GM23338 (cell line): Measurements from ENCODE around the gene THBS1. TPM values are rescaled to one million over a fixed set of nuclear protein-coding genes. Genes with fewer than 3 reads are reported as not detected.

ENCODE experiments used
- ATAC-seq: fragments of 200-7000 bp; cut with Tn5 transposase; 3 replicates; pipeline ENCODE4 v1.9.1; 2020
- DNase-seq: peaks from one replicate; pipeline ENCODE4 v3.0.0-alpha.2; 2015; ENCODE audit warnings: low spot score
- H2AFZ ChIP-seq: fragments of 200-600 bp; sonication (generic); 2 replicates; pipeline ENCODE4 v1.8.0; 2016; ENCODE audit warnings: antibody characterized with exemption, mild to moderate bottlenecking, moderate library complexity
- H3F3A ChIP-seq: fragments of 200-600 bp; sonication (generic); replicated peaks from 2 replicates; pipeline ENCODE4 v1.8.0; 2017; ENCODE audit warnings: antibody characterized with exemption, mixed run types, low read depth
- H3K27ac ChIP-seq: fragments of 200-600 bp; sonication (generic); 2 replicates; pipeline ENCODE4 v1.6.1; 2016; ENCODE audit warnings: low read depth
- H3K27me3 ChIP-seq: fragments of 200-600 bp; sonication (generic); 2 replicates; pipeline ENCODE4 v1.8.0; 2016; ENCODE audit warnings: mild to moderate bottlenecking, mixed run types, moderate library complexity; ENCODE audit not compliant: insufficient read depth
- H3K36me3 ChIP-seq: fragments of 200-600 bp; sonication (generic); 2 replicates; pipeline ENCODE4 v1.8.0; 2016; ENCODE audit warnings: mild to moderate bottlenecking; ENCODE audit not compliant: insufficient read depth
- H3K4me1 ChIP-seq: fragments of 200-600 bp; sonication (generic); 2 replicates; pipeline ENCODE4 v1.8.0; 2016; ENCODE audit warnings: mild to moderate bottlenecking, moderate library complexity; ENCODE audit not compliant: insufficient read depth
- H3K4me2 ChIP-seq: fragments of 200-600 bp; sonication (generic); 2 replicates; pipeline ENCODE4 v1.7.1; 2017; ENCODE audit warnings: mixed run types
- H3K4me3 ChIP-seq: fragments of 200-600 bp; sonication (generic); 2 replicates; pipeline ENCODE4 v1.6.1; 2016; ENCODE audit warnings: mixed run types
- H3K79me2 ChIP-seq: fragments of 200-600 bp; sonication (generic); replicated peaks from 2 replicates; pipeline ENCODE4 v1.8.0; 2017; ENCODE audit warnings: mild to moderate bottlenecking; ENCODE audit not compliant: insufficient read depth
- H3K9me2 ChIP-seq: fragments of 200-600 bp; sonication (generic); 2 replicates; pipeline ENCODE4 v1.8.0; 2017; ENCODE audit not compliant: insufficient read depth
- H4K20me1 ChIP-seq: fragments of 200-600 bp; sonication (generic); replicated peaks from 2 replicates; pipeline ENCODE4 v1.8.0; 2017; ENCODE audit warnings: mild to moderate bottlenecking; ENCODE audit not compliant: insufficient read depth
- H3K27ac Mint-ChIP-seq: 2 replicates; pipeline ENCODE4 v1.8.0; 2020; ENCODE audit warnings: inconsistent platforms, mild to moderate bottlenecking, moderate library complexity, mixed read lengths
- H3K27me3 Mint-ChIP-seq: 3 replicates; pipeline ENCODE4 v1.8.0; 2022; ENCODE audit warnings: low read depth, mild to moderate bottlenecking, moderate library complexity, mixed read lengths, inconsistent platforms; ENCODE audit not compliant: insufficient read depth, poor library complexity
- H3K36me3 Mint-ChIP-seq: 3 replicates; pipeline ENCODE4 v1.8.0; 2021; ENCODE audit warnings: low read depth, mild to moderate bottlenecking, inconsistent platforms, moderate library complexity, mixed read lengths
- H3K4me1 Mint-ChIP-seq: 3 replicates; pipeline ENCODE4 v1.8.0; 2020; ENCODE audit warnings: mild to moderate bottlenecking, inconsistent platforms, mixed read lengths
- H3K4me3 Mint-ChIP-seq: 3 replicates; pipeline ENCODE4 v1.8.0; 2021; ENCODE audit warnings: moderate library complexity, mild to moderate bottlenecking, inconsistent platforms, mixed read lengths
- H3K9me3 Mint-ChIP-seq: 3 replicates; pipeline ENCODE4 v1.8.0; 2020; ENCODE audit warnings: moderate library complexity, mild to moderate bottlenecking, inconsistent platforms, mixed read lengths
- CREB1 ChIP-seq: fragments of 250-450 bp; sonication (Bioruptor Pico); IDR thresholded peaks from 2 replicates; pipeline ENCODE4 v1.5.0; 2020; ENCODE audit warnings: low read depth, mild to moderate bottlenecking, moderate library complexity
- EZH2 ChIP-seq: fragments of 200-600 bp; sonication (generic); IDR thresholded peaks from one replicate; pipeline ENCODE4 v1.8.0; 2017; ENCODE audit warnings: antibody characterized with exemption, mild to moderate bottlenecking, low read depth; ENCODE audit not compliant: unreplicated experiment
- EZH2phosphoT487 ChIP-seq: fragments of 200-600 bp; sonication (generic); IDR thresholded peaks from one replicate; pipeline ENCODE4 v1.8.1; 2018; ENCODE audit warnings: antibody characterized with exemption; ENCODE audit not compliant: unreplicated experiment
- JUNB ChIP-seq: IDR thresholded peaks from one replicate; pipeline ENCODE4 v1.6.1; 2016; ENCODE audit warnings: antibody characterized with exemption; ENCODE audit not compliant: unreplicated experiment
- POLR2AphosphoS5 ChIP-seq: IDR thresholded peaks from 2 replicates; pipeline ENCODE4 v1.6.1; 2016; ENCODE audit warnings: antibody characterized with exemption, low read depth
- STAT1 ChIP-seq: IDR thresholded peaks from one replicate; pipeline ENCODE4 v1.6.1; 2016; ENCODE audit warnings: antibody characterized with exemption; ENCODE audit not compliant: unreplicated experiment
- polyA plus RNA-seq: library from polyadenylated mRNA; unstranded; fragments of >200 nt; fragmentation: Nextera tagmentation; extraction: Ambion mirVana; gene quantifications from 2 replicates; pipeline ENCODE4 v1.2.1, GENCODE V29; 2016
- total RNA-seq: library from RNA; depleted of rRNA; stranded (reverse); fragments of >200 nt; shearing (Covaris generic); gene quantifications from 2 replicates; pipeline ENCODE4 v1.2.3, GENCODE V29; 2014
- TF ChIP-seq, protein P1 (sequence below), 2 experiments: fragments of 200-600 bp in 1 of 2; sonication (generic) in 1 of 2; conservative IDR thresholded peaks; 2 replicates each; pipeline versions ENCODE4 v1.5.1 to v1.6.1; 2016 to 2017; ENCODE audit warnings: antibody characterized with exemption in 2 of 2, low read depth in 2 of 2, mild to moderate bottlenecking in 2 of 2, moderate library complexity in 1 of 2
- TF ChIP-seq, protein P2 (sequence below): IDR thresholded peaks from one replicate; pipeline ENCODE4 v1.6.1; 2018; ENCODE audit warnings: antibody characterized with exemption; ENCODE audit not compliant: unreplicated experiment

The THBS1 gene
- total and polyA plus RNA-seq, 2 experiments from 2014 or later: 21.7 to 81.9 TPM

DNA sequence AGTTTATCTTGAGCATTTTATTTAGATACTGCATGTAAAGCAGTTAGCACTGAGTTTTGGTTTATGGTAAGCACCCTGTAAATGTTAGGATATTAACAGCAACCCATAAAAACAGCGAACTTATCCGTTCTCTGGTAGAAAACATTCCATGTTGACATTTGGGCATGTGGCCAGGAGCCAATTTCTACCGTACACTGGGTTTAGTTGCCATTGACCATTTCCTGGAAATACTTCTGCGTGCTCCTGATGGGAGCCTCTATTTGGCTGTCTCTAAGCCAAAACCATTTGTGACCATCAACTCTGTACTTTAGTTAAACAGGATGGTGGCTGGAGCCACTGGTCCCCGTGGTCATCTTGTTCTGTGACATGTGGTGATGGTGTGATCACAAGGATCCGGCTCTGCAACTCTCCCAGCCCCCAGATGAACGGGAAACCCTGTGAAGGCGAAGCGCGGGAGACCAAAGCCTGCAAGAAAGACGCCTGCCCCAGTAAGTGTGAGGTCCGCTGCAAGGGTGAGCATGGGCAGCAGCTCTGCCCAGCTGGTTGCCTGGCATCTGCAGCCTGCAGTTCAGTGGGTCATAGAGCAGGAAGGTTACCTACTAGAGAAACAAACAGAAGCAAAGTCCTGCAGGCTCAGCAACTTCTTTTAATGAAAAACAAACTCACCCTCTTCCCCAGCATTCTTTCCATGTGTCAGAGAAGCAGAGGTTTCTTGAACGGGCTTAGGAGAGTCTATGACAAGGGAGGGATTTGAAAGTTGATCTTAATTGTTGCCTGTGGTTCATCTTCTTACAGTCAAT lies 7.1 kb downstream of the THBS1 start:
- Histone ChIP-seq H3K36me3 (peaks cover 99% of the 10 kb centered on the region), H4K20me1 (peaks cover 8% of the 10 kb centered on the region)
- H3K27ac Mint-ChIP-seq: no peak overlapping the region

DNA sequence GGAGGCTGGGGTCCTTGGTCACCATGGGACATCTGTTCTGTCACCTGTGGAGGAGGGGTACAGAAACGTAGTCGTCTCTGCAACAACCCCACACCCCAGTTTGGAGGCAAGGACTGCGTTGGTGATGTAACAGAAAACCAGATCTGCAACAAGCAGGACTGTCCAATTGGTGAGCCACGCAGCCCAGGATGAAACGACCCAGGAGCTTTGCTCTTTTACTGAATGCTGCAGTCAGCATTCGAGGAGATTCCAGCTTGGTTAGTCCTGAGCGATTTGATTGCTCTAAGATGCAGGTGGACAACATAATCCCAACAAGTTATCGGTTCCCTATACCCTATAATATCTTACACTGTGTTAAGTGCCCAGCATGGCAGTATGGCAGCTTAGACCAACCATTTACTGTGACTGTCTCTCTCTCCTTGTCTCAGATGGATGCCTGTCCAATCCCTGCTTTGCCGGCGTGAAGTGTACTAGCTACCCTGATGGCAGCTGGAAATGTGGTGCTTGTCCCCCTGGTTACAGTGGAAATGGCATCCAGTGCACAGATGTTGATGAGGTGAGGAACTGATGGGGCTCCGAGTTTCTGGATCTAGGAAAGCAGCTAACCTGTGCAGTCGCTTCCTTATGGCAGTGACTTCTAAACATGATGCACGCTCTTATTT lies 7.8 kb downstream of the THBS1 start:
- H3K4me1 Mint-ChIP-seq: no peaks in the 10 kb centered on the region; the same call in 2 of the 3 replicates
- no peak overlapping the region for H3K4me3 Mint-ChIP-seq
- Histone ChIP-seq H3K4me1 (no peaks in the 10 kb centered on the region), H3K9me2 (no peaks in the 10 kb centered on the region), H3K27me3 (no peaks in the 10 kb centered on the region), H3F3A (0 out of 2 replicates have a peak, but pooled peaks cover 3% of the 10 kb centered on the region), H3K36me3 (peaks cover 98% of the 10 kb centered on the region), H3K27ac (no peak overlapping the region), H3K4me3 (no peak overlapping the region), H3K4me2 (no peak overlapping the region), H3K79me2 (no peaks in the 10 kb centered on the region), H4K20me1 (peaks cover 8% of the 10 kb centered on the region), H2AFZ (no peak overlapping the region)
- H3K27me3 Mint-ChIP-seq: peaks cover 1% of the 10 kb centered on the region
- H3K36me3 Mint-ChIP-seq: peaks cover 99% of the 10 kb centered on the region
- DNase-seq (no peak), ATAC-seq (no peak)
- no peaks in the 10 kb centered on the region for H3K9me3 Mint-ChIP-seq
- no peak overlapping the region for H3K27ac Mint-ChIP-seq
- TF ChIP-seq CREB1 (CRISPR knock-in tag): no peak
- no peak for TF ChIP-seq JUNB
- TF ChIP-seq, protein P1, sequence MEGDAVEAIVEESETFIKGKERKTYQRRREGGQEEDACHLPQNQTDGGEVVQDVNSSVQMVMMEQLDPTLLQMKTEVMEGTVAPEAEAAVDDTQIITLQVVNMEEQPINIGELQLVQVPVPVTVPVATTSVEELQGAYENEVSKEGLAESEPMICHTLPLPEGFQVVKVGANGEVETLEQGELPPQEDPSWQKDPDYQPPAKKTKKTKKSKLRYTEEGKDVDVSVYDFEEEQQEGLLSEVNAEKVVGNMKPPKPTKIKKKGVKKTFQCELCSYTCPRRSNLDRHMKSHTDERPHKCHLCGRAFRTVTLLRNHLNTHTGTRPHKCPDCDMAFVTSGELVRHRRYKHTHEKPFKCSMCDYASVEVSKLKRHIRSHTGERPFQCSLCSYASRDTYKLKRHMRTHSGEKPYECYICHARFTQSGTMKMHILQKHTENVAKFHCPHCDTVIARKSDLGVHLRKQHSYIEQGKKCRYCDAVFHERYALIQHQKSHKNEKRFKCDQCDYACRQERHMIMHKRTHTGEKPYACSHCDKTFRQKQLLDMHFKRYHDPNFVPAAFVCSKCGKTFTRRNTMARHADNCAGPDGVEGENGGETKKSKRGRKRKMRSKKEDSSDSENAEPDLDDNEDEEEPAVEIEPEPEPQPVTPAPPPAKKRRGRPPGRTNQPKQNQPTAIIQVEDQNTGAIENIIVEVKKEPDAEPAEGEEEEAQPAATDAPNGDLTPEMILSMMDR (conservative IDR thresholded peaks at IDR 0.05; ENCODE audit: low read depth in 2 of 2): no peak
- no peak for TF ChIP-seq EZH2phosphoT487
- TF ChIP-seq STAT1: no peak
- TF ChIP-seq POLR2AphosphoS5: no peak
- TF ChIP-seq, protein P2, sequence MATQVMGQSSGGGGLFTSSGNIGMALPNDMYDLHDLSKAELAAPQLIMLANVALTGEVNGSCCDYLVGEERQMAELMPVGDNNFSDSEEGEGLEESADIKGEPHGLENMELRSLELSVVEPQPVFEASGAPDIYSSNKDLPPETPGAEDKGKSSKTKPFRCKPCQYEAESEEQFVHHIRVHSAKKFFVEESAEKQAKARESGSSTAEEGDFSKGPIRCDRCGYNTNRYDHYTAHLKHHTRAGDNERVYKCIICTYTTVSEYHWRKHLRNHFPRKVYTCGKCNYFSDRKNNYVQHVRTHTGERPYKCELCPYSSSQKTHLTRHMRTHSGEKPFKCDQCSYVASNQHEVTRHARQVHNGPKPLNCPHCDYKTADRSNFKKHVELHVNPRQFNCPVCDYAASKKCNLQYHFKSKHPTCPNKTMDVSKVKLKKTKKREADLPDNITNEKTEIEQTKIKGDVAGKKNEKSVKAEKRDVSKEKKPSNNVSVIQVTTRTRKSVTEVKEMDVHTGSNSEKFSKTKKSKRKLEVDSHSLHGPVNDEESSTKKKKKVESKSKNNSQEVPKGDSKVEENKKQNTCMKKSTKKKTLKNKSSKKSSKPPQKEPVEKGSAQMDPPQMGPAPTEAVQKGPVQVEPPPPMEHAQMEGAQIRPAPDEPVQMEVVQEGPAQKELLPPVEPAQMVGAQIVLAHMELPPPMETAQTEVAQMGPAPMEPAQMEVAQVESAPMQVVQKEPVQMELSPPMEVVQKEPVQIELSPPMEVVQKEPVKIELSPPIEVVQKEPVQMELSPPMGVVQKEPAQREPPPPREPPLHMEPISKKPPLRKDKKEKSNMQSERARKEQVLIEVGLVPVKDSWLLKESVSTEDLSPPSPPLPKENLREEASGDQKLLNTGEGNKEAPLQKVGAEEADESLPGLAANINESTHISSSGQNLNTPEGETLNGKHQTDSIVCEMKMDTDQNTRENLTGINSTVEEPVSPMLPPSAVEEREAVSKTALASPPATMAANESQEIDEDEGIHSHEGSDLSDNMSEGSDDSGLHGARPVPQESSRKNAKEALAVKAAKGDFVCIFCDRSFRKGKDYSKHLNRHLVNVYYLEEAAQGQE: no peak
- no peak for TF ChIP-seq EZH2

More for the DNA sequence above, 7.1 kb downstream of the THBS1 start:
- Histone ChIP-seq H3K27me3 (no peaks in the 10 kb centered on the region), H3F3A (0 out of 2 replicates have a peak, but pooled peaks cover 3% of the 10 kb centered on the region), H2AFZ (no peak overlapping the region), H3K4me2 (no peak overlapping the region), H3K9me2 (no peaks in the 10 kb centered on the region), H3K4me3 (no peak overlapping the region), H3K27ac (no peak overlapping the region), H3K4me1 (peaks cover 3% of the 10 kb centered on the region; the same call in 1 of the 2 replicates), H3K79me2 (peaks cover 3% of the 10 kb centered on the region)
- H3K4me1 Mint-ChIP-seq: peaks cover 3% of the 10 kb centered on the region
- H3K9me3 Mint-ChIP-seq: no peaks in the 10 kb centered on the region
- no peak for DNase-seq
- ATAC-seq: no peak
- no peak for TF ChIP-seq EZH2phosphoT487
- H3K27me3 Mint-ChIP-seq: peaks cover 3% of the 10 kb centered on the region
- peaks cover 99% of the 10 kb centered on the region for H3K36me3 Mint-ChIP-seq
- H3K4me3 Mint-ChIP-seq: no peak overlapping the region
